Adrenal gland (tissue), 12 donors: ENCODE data around the gene LMNB1. TPM values are rescaled to one million over a fixed set of nuclear protein-coding genes. Genes with fewer than 3 reads are reported as not detected.
A peak's percentile ranks its signal among the peaks of the same experiment; 100 is the strongest.

ENCODE experiments used
- DNase-seq, 7 donors: peaks; one replicate each; pipeline ENCODE4 v3.0.0-alpha.2; 2019 to 2020
- H3K27ac ChIP-seq, 5 donors: fragments of 200-600 bp; sonication (generic) in 4 of 5; 1 replicate in 3 of 5; 2 replicates in 2 of 5; pipeline versions ENCODE4 v1.5.1 to v1.8.0; 2016 to 2020; ENCODE audit warnings: mild to moderate bottlenecking in 1 of 5
- H3K27me3 ChIP-seq: fragments of 200-600 bp; 2 replicates; pipeline ENCODE4 v1.8.0; 2021
- H3K36me3 ChIP-seq, 2 donors: fragments of 200-600 bp; replicated peaks in 1 of 2; 1 replicate in 1 of 2; 2 replicates in 1 of 2; pipeline versions ENCODE4 v1.5.1 to v1.8.0; 2018 to 2022
- H3K4me1 ChIP-seq, 2 donors: fragments of 200-600 bp; replicated peaks in 1 of 2; 1 replicate in 1 of 2; 2 replicates in 1 of 2; pipeline versions ENCODE4 v1.5.1 to v1.8.0; 2018 to 2021
- H3K4me3 ChIP-seq, 4 donors: fragments of 200-600 bp; sonication (generic) in 3 of 4; one replicate each; pipeline ENCODE4 v1.5.1; 2016 to 2018
- H3K9me3 ChIP-seq, 3 donors: fragments of 200-600 bp; sonication (generic) in 1 of 3; replicated peaks in 1 of 3; 1 replicate in 2 of 3; 2 replicates in 1 of 3; pipeline versions ENCODE4 v1.5.1 to v1.8.0; 2016 to 2021
- POLR2A ChIP-seq, 2 donors: fragments of 450-650 bp; IDR thresholded peaks; one replicate each; pipeline ENCODE4 v1.6.1; 2017; ENCODE audit warnings: antibody characterized with exemption in 2 of 2, mild to moderate bottlenecking in 2 of 2, moderate library complexity in 1 of 2
- WGBS, 4 donors: extraction: QIAGEN DNeasy Blood & Tissue Kit in 2 of 4; methylation state at CpG; one replicate each; pipeline versions ENCODE4 v1.1.5 to v1.1.7; 2013 to 2017; 5-methylcytosine and 5-hydroxymethylcytosine counted together
- intact Hi-C, 2 donors: fragments of 100-400 bp; cut with DNase I; formaldehyde crosslinking; loops; one replicate each; pipeline versions ENCODE4 v1.14.1 to v1.15.0; 2022 to 2023
- polyA plus RNA-seq, 3 donors: library from polyadenylated mRNA; stranded (reverse); fragments of 200-250 nt in 2 of 3; fragments of 350-450 nt in 1 of 3; fragmentation: Illumina TruSeq in 1 of 3; extraction: RNeasy Lipid Tissue Mini Kit (QIAGEN cat#74804) in 1 of 3; gene quantifications; one replicate each; pipeline ENCODE4 v1.2.3, GENCODE V29; 2013 to 2014
- total RNA-seq, 9 donors: library from RNA; depleted of rRNA in 4 of 9; stranded (reverse); fragments of >200 nt in 4 of 9; fragments of 120-200 nt in 1 of 9; fragmentation: NEBNext Ultra II Directional in 1 of 9; extraction: Animal tissue kit (Norgen Biotek cat#: 25700) in 1 of 9; gene quantifications; one replicate each; pipeline versions ENCODE4 v1.1.0 to v1.2.4, GENCODE V29; 2013 to 2023
- TF ChIP-seq, protein P1 (sequence below), 6 experiments: fragments of 450-650 bp in 4 of 6; fragments of 200-600 bp in 2 of 6; sonication (generic) in 1 of 6; IDR thresholded peaks; 1 replicate in 5 of 6; 2 replicates in 1 of 6; pipeline versions ENCODE4 v1.5.1 to v1.8.0; 2016 to 2021; ENCODE audit warnings: antibody characterized with exemption in 6 of 6, mild to moderate bottlenecking in 2 of 6, moderate library complexity in 1 of 6
- donor health status: healthy with polysubstance abuse.
- donor health status: Bipolar disorder and iron deficiency.
- donor health status: DM: yes; HTN: yes; CAD: no.
- donor health status: DM: no; HTN: no; CAD: no.
- donor health status: DM: no; HTN: no; CAD: no.
- donor health status: DM: yes; HTN: yes; CAD: no.

LMNB1 gene
- total and polyA plus RNA-seq, 12 donors: 0.97 to 25.0 (median 5.7) TPM

DNA sequence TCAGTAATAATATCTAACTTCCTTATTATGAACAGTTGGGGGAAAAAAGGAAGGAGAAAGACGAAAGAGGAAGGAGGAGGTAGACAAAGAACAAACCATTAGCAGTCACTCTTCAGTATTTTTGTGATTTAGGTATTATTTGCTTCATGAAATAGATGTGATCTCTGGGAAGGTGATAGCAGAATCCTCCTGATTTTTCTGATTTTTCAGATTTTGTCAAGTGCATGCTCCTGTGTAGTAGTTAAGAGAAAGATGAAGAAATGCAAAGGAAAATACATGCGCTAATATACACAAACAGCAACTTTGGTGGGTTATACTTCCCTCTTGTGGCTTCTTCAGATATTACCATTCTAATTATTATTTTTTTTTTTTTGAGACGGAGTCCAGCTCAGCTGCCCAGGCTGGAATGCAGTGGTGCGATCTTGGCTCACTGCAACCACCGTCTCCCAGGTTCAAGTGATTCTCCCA, 31.6 kb downstream of the LMNB1 start:
- Histone ChIP-seq H3K4me1 (no peaks in the 10 kb centered on the region), H3K4me3 (no peak overlapping the region), H3K9me3 (no peaks in the 10 kb centered on the region), H3K36me3 (no peaks in the 10 kb centered on the region), H3K27me3 (no peaks in the 10 kb centered on the region), H3K27ac (no peak overlapping the region)
- TF ChIP-seq POLR2A (IDR thresholded peaks at IDR 0.05): no peak
- TF ChIP-seq, protein P1, sequence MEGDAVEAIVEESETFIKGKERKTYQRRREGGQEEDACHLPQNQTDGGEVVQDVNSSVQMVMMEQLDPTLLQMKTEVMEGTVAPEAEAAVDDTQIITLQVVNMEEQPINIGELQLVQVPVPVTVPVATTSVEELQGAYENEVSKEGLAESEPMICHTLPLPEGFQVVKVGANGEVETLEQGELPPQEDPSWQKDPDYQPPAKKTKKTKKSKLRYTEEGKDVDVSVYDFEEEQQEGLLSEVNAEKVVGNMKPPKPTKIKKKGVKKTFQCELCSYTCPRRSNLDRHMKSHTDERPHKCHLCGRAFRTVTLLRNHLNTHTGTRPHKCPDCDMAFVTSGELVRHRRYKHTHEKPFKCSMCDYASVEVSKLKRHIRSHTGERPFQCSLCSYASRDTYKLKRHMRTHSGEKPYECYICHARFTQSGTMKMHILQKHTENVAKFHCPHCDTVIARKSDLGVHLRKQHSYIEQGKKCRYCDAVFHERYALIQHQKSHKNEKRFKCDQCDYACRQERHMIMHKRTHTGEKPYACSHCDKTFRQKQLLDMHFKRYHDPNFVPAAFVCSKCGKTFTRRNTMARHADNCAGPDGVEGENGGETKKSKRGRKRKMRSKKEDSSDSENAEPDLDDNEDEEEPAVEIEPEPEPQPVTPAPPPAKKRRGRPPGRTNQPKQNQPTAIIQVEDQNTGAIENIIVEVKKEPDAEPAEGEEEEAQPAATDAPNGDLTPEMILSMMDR (IDR thresholded peaks at IDR 0.05): peak; percentile 39 to 66 (median 58)
- DNase-seq: peak in 1 of 7 donors; percentile 7
- intact Hi-C loops: no loop called here
- WGBS, 4 donors: 52 to 58% (median 55%) methylated on average over 5 of the region's 5 CpGs

DNA sequence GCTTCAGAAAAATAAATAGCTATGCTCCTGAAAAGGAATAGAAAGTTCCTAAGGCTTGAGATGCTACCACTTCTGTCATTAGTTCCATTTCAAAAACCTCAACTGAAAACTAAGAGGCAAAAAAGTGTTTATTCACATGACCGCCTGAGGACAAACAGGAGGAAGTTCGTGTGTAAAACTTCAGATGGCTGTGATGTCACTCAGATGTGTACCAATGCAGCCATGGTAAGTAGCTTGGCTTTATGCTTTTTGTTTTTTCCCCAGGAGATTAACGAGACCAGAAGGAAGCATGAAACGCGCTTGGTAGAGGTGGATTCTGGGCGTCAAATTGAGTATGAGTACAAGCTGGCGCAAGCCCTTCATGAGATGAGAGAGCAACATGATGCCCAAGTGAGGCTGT, 33.0 kb downstream of the LMNB1 start:
- Histone ChIP-seq H3K4me1 (no peaks in the 10 kb centered on the region), H3K27me3 (no peaks in the 10 kb centered on the region), H3K4me3 (no peak overlapping the region), H3K9me3 (no peaks in the 10 kb centered on the region), H3K27ac (no peak overlapping the region), H3K36me3 (no peaks in the 10 kb centered on the region)
- TF ChIP-seq, protein P1 (IDR thresholded peaks at IDR 0.05): no peak
- TF ChIP-seq POLR2A (IDR thresholded peaks at IDR 0.05): no peak
- DNase-seq: no peak
- intact Hi-C loops: no loop called here
- 90 to 95% (median 93%) methylated on average over 7 of the region's 7 CpGs for WGBS, 4 donors

DNA sequence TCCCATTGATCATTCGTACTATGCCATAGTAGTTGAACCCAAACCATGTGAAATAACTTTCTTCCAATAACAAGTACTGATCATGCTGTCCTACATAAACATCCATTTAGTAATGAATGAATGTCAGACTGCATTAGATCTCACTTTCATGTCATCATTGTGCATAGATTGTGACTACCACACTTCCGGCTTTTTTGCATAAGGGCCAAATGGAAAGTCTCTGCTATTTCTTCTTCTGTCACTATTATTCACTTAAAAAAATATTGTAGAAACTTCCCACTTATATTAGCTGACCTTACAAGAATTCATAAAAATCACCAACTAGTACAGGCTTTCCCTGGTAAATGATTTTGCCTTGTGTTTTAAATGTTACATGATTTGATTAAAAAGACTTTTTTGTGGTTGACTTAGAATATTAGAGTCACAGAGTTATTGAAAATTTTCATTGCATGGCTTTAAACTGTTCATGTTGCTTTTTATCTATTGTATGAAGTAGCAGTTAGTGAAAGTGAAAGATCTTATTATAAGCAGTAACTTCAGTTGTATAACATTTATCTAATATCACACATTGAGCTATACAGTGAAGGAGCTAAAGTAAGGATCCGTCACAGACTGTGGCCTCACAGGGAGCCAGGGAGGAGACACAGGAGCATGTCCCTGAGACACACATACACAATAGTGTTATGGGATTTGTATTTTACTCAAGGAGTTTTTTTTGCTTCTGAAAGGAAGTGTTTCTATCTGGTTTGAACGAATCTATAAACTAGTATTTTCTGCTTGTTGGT, 33.9 kb downstream of the LMNB1 start:
- Histone ChIP-seq H3K27me3 (no peaks in the 10 kb centered on the region), H3K27ac (peak overlapping the region in 1 of 5 donors; percentile 19), H3K4me1 (no peaks in the 10 kb centered on the region), H3K36me3 (no peaks in the 10 kb centered on the region), H3K4me3 (no peak overlapping the region), H3K9me3 (no peaks in the 10 kb centered on the region)
- no peak for TF ChIP-seq POLR2A (IDR thresholded peaks at IDR 0.05)
- intact Hi-C loops: no loop called here
- 85 to 92% (median 87%) methylated on average over 4 of the region's 4 CpGs for WGBS, 4 donors
- no peak for DNase-seq

DNA sequence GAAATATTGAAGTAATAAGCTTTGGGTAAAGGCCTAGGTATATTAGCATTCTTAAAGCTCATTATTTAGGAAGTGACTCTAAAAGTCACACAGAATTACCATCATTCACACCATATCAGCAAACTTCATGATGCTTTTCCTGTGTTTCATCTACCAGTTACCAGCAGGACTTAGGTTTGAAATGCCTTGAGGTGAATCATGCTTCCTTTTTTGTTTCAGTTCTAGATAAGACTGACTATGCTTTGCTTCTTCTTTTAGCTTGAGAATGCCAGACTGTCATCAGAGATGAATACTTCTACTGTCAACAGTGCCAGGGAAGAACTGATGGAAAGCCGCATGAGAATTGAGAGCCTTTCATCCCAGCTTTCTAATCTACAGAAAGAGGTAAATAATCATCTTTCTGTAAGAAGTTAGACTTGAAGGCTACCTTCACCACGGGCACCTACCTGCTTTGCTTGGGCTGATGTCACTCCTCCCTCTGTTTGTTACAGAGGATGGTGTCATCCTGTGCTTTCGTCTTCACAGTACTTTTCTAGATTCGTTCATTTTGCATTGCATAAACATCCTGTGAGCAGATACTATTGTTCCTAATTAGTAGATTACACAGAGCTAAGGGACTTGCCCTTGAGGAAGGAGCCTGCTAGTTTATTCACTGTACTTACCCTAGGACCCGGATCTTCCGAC, 34.7 kb downstream of the LMNB1 start:
- Histone ChIP-seq H3K9me3 (no peaks in the 10 kb centered on the region), H3K4me1 (no peaks in the 10 kb centered on the region), H3K4me3 (no peak overlapping the region), H3K36me3 (no peaks in the 10 kb centered on the region), H3K27ac (peak overlapping the region in 2 of 5 donors; percentile 48 to 55), H3K27me3 (no peaks in the 10 kb centered on the region)
- 72 to 81% (median 76%) methylated on average over 6 of the region's 6 CpGs for WGBS, 4 donors
- TF ChIP-seq, protein P1 (IDR thresholded peaks at IDR 0.05): no peak
- no peak for TF ChIP-seq POLR2A (IDR thresholded peaks at IDR 0.05)
- DNase-seq: no peak
- intact Hi-C loops: no loop called here
